ENCODE results near the gene S1PR2.
"Not testable (repeated sequence)": the region's sequence is repeated elsewhere in the genome, so short reads cannot be mapped to it uniquely, and the experiment has no call there.

The S1PR2 gene

DNA sequence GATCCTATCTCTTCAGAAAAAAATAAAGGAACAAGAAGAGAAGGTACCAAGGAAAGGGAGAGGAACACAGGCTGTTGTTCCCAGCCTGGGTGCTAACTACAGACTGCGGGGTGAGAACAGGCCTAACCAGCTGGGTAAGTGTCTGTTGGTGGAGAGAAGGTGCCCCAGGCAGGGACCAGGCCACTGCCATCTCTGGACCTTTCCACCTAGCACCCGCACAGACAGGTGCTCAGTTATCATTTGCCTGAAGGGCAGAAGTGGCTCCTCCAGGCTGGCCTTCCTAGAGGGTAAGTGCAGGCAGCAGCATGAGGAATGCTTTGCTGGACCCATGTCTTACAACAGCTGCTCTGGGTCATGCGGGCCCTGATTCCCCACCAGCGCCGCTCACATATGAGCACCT is 46.5 kb downstream of the S1PR2 start:
- DNase-seq: no peak

DNA sequence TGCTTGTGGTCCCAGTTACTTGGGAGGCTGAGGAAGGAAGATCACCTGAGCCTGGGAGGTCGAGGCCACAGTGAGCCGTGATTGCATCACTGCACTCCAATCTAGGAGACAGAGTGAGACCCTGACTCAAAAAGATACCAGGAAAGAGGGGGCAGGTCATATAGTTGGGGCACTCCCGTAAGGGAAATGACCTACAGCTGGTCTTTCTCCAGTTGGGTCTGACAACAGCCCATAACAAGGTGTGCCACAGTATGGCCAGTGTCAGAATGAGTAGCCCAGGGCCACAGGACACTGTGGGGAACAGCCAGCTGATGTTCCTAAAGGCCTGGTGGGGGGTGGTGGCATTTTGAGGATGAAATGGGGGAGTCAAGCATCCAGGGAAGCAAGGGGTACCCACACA is 47.2 kb downstream of the S1PR2 start:
- no peak for DNase-seq

GRCh38 chr19:10182847-10183246 is 48.3 kb downstream of the S1PR2 start:
- no peak for DNase-seq

GRCh38 chr19:10182076-10182475 is 49.1 kb downstream of the S1PR2 start:
- DNase-seq: no peak

- no peak for DNase-seq
Measured at GRCh38 chr19:10180459-10180858, 50.7 kb downstream of the S1PR2 start.

DNA sequence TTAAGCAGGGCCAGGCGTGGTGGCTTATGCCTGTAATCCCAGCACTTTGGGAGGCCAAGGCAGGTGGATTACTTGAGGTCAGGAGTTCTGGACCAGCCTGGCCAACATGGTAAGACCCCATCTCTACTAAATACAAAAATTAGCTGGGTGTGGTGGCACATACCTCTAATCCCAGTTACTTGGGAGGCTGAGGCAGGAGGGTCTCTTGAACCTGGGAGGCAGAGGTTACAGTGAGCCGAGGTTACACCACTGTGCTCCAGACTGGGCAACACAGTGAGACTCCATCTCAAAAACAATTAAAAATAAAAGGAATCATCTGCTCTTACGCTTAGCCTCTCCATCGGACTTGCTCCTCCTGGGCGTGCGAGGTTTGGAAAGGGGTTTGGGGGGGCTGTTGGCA is 51.1 kb downstream of the S1PR2 start:
- not testable (repeated sequence) for DNase-seq

DNA sequence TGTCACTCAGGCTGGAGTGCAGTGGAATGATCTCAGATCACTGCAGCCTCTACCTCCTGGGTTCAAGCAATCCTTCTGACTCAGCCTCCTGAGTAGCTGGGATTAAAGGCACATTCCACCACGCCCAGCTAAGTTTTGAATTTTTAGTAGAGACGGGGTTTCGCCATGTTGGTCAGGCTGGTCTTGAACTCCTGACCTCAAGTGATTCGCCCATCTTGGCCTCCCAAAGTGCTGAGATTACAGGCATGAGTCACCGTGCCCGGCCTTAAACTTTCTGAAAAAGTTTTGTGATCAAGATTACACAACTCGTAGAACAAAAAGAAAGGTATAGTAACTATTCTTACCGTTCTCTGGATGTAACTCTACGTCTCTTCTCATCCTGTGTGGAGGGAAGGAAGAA is 57.6 kb downstream of the S1PR2 start:
- no peak for DNase-seq

Measured in NK-92 treated with Interleukin-12 subunit alpha and Interleukin-12 subunit beta, amount 100 ng/mL, for 24 hours (cell line).